Gastrocnemius medialis (tissue), 4 donors: ENCODE results near the gene EXD3. TPM values are rescaled to one million over a fixed set of nuclear protein-coding genes. Genes with fewer than 3 reads are reported as not detected.

Experiments used
- ATAC-seq, 2 donors: fragments of 150-250 bp; one replicate each; pipeline ENCODE4 v1.9.1; 2016
- DNase-seq, 2 donors: peaks; one replicate each; pipeline ENCODE4 v3.0.0-alpha.2; 2019
- H3K27ac ChIP-seq, 4 donors: fragments of 200-600 bp; sonication (generic); 1 replicate in 1 of 4; 2 replicates in 3 of 4; pipeline ENCODE4 v1.5.1; 2016 to 2018; ENCODE audit warnings: mild to moderate bottlenecking in 2 of 4, moderate library complexity in 1 of 4
- H3K27me3 ChIP-seq, 3 donors: fragments of 200-600 bp; sonication (generic) in 2 of 3; 1 replicate in 1 of 3; 2 replicates in 2 of 3; pipeline versions ENCODE4 v1.5.1 to v1.6.0; 2016 to 2019; ENCODE audit warnings: mild to moderate bottlenecking in 1 of 3, moderate library complexity in 1 of 3
- H3K36me3 ChIP-seq, 2 donors: fragments of 200-600 bp; sonication (generic) in 1 of 2; one replicate each; pipeline ENCODE4 v1.5.1; 2017 to 2018
- H3K4me1 ChIP-seq, 2 donors: fragments of 200-600 bp; sonication (generic) in 1 of 2; one replicate each; pipeline ENCODE4 v1.5.1; 2016 to 2017; ENCODE audit warnings: mild to moderate bottlenecking in 2 of 2
- H3K4me3 ChIP-seq, 4 donors: fragments of 200-600 bp; sonication (generic) in 3 of 4; 1 replicate in 1 of 4; 2 replicates in 3 of 4; pipeline ENCODE4 v1.5.1; 2016 to 2019; ENCODE audit warnings: mild to moderate bottlenecking in 2 of 4
- H3K9me3 ChIP-seq, 3 donors: fragments of 200-600 bp; sonication (generic) in 2 of 3; 1 replicate in 1 of 3; 2 replicates in 2 of 3; pipeline ENCODE4 v1.5.1; 2016 to 2019
- CTCF ChIP-seq, 5 experiments: fragments of 450-650 bp in 3 of 5; fragments of 200-600 bp in 2 of 5; sonication (generic) in 2 of 5; IDR thresholded peaks in 4 of 5; conservative IDR thresholded peaks in 1 of 5; 1 replicate in 4 of 5; 2 replicates in 1 of 5; pipeline ENCODE4 v1.5.1; 2016 to 2019; ENCODE audit warnings: antibody characterized with exemption in 5 of 5, mild to moderate bottlenecking in 3 of 5, moderate library complexity in 3 of 5
- POLR2A ChIP-seq, 2 donors: fragments of 450-650 bp; IDR thresholded peaks; one replicate each; pipeline ENCODE4 v1.6.1; 2017; ENCODE audit warnings: antibody characterized with exemption in 2 of 2, mild to moderate bottlenecking in 2 of 2, moderate library complexity in 2 of 2
- in situ Hi-C, 4 donors: fragments of 200-750 bp; cut with MboI; loops; one replicate each; pipeline versions ENCODE4 v1.15.0 to v1.8.0; 2017; ENCODE audit warnings: low sequenced_read_pairs in 4 of 4
- intact Hi-C: fragments of 100-400 bp; cut with DNase I; formaldehyde crosslinking; loops from one replicate; pipeline ENCODE4 v1.15.1; 2023; ENCODE audit warnings: low total_unique reads
- total RNA-seq, 4 donors: library from RNA; depleted of rRNA; stranded (reverse); fragments of >200 nt; gene quantifications; one replicate each; pipeline versions ENCODE4 v1.1.0 to v1.2.3, GENCODE V29; 2016

The EXD3 gene
- total RNA-seq, 4 donors from 2014 or later = 4.8 to 12.5 (median 6.4) TPM

GRCh38 chr9:137300567-137301080 is 122.3 kb downstream of the EXD3 start:
- no peak for ATAC-seq
- intact Hi-C loops = no loop called here
- H3K4me3 ChIP-seq = peak overlapping the region; percentile 44 to 61 (median 52)
- no peak for DNase-seq
- peaks cover 13 to 18% of the 10 kb centered on the region in 2 donors for H3K4me1 ChIP-seq
- no peaks in the 10 kb centered on the region for H3K36me3 ChIP-seq
- H3K27me3 ChIP-seq = peaks cover 47 to 49% (median 48%) of the 10 kb centered on the region in 3 donors
- in situ Hi-C loops = no loop called here
- H3K27ac ChIP-seq = peak overlapping the region; percentile 17 to 81 (median 78)
- TF ChIP-seq POLR2A (IDR thresholded peaks at IDR 0.05) = no peak
- TF ChIP-seq CTCF (IDR thresholded peaks at IDR 0.05 in 4 of 5, conservative IDR thresholded peaks at IDR 0.05 in 1 of 5) = no peak
- H3K9me3 ChIP-seq = no peaks in the 10 kb centered on the region

GRCh38 chr9:137299938-137300337 is 123.0 kb downstream of the EXD3 start:
- peak overlapping the region; percentile 17 to 81 (median 79) for H3K27ac ChIP-seq
- no peaks in the 10 kb centered on the region for H3K36me3 ChIP-seq
- DNase-seq = no peak
- H3K9me3 ChIP-seq = no peaks in the 10 kb centered on the region
- in situ Hi-C loops (loop anchor here (10.0 to 25.0 kb wide), 2 partner anchors 105 to 112 kb away; partner anchors contain the start of genes EXD3 (in 3 of the 4) and NOXA1 (in 3 of the 4)), intact Hi-C loops (no loop called here)
- H3K4me1 ChIP-seq = peaks cover 7 to 16% of the 10 kb centered on the region in 2 donors
- peaks cover 50 to 52% (median 50%) of the 10 kb centered on the region in 3 donors for H3K27me3 ChIP-seq
- no peak for TF ChIP-seq POLR2A (IDR thresholded peaks at IDR 0.05)
- no peak for TF ChIP-seq CTCF (IDR thresholded peaks at IDR 0.05 in 4 of 5, conservative IDR thresholded peaks at IDR 0.05 in 1 of 5)
- H3K4me3 ChIP-seq = peak overlapping the region; percentile 44 to 61 (median 52)
- no peak for ATAC-seq

- Histone ChIP-seq H3K4me1 (peaks cover 0 to 12% of the 10 kb centered on the region in 2 donors), H3K27ac (peak overlapping the region in 3 of 4 donors; percentile 78 to 81 (median 80)), H3K4me3 (peak overlapping the region; percentile 18 to 55 (median 32)), H3K27me3 (peaks cover 56 to 59% (median 58%) of the 10 kb centered on the region in 3 donors), H3K9me3 (no peaks in the 10 kb centered on the region), H3K36me3 (no peaks in the 10 kb centered on the region)
- intact Hi-C loops (no loop called here), in situ Hi-C loops (loop anchor here (10.0 to 25.0 kb wide), 2 partner anchors 106 to 113 kb away; partner anchors contain the start of genes EXD3 (in 3 of the 4) and NOXA1 (in 3 of the 4))
- DNase-seq (no peak), ATAC-seq (no peak)
- no peak for TF ChIP-seq POLR2A (IDR thresholded peaks at IDR 0.05)
- no peak for TF ChIP-seq CTCF (IDR thresholded peaks at IDR 0.05 in 4 of 5, conservative IDR thresholded peaks at IDR 0.05 in 1 of 5)
Observed at GRCh38 chr9:137299203-137299565, 123.8 kb downstream of the EXD3 start.

GRCh38 chr9:137298401-137299202 is 124.4 kb downstream of the EXD3 start:
- Histone ChIP-seq H3K9me3 (no peaks in the 10 kb centered on the region), H3K4me1 (peaks cover 0 to 12% of the 10 kb centered on the region in 2 donors), H3K27me3 (peaks cover 60 to 65% (median 63%) of the 10 kb centered on the region in 3 donors), H3K36me3 (no peaks in the 10 kb centered on the region), H3K4me3 (peak overlapping the region; percentile 20 to 55 (median 32)), H3K27ac (peak overlapping the region; percentile 24 to 81 (median 79))
- no peak for ATAC-seq
- DNase-seq = no peak
- TF ChIP-seq POLR2A (IDR thresholded peaks at IDR 0.05) (no peak), CTCF (IDR thresholded peaks at IDR 0.05 in 4 of 5, conservative IDR thresholded peaks at IDR 0.05 in 1 of 5) (no peak)
- in situ Hi-C loops (loop anchor here (10.0 to 25.0 kb wide), 2 partner anchors 106 to 114 kb away; partner anchors contain the start of genes EXD3 (in 3 of the 4) and NOXA1 (in 3 of the 4)), intact Hi-C loops (no loop called here)
